GM21786 (cell line): Measurements from ENCODE around the gene SCLT1.

Experiments used
- ATAC-seq: cut with Tn5 transposase; IDR thresholded peaks from one replicate; pipeline ENCODE4 v1.9.1; 2021; ENCODE audit not compliant: unreplicated experiment

Gene SCLT1

GRCh38 chr4:128847082-128847724 is 246.1 kb downstream of the SCLT1 start:
- no peak for ATAC-seq

- no peak for ATAC-seq
Observed at GRCh38 chr4:128846063-128846462, 247.3 kb downstream of the SCLT1 start.

- no peak for ATAC-seq
Observed at GRCh38 chr4:128844931-128845330, 248.4 kb downstream of the SCLT1 start.

GRCh38 chr4:128841402-128841801 is 251.9 kb downstream of the SCLT1 start:
- ATAC-seq, result no peak

GRCh38 chr4:128840711-128841318 is 252.5 kb downstream of the SCLT1 start:
- ATAC-seq, result no peak

GRCh38 chr4:128837679-128838078 is 255.7 kb downstream of the SCLT1 start:
- no peak for ATAC-seq

- no peak for ATAC-seq
Observed at GRCh38 chr4:128837198-128837597, 256.1 kb downstream of the SCLT1 start.

GRCh38 chr4:128835498-128836222 is 257.7 kb downstream of the SCLT1 start:
- no peak for ATAC-seq
